Stimulated activated CD8-positive, alpha-beta memory T cell treated with anti-CD3 and anti-CD28 coated beads, Interleukin-4, amount 100 ng/mL, for 48 hours (primary cell): ENCODE results near the gene TPSG1.

Experiments
- DNase-seq: peaks from one replicate; pipeline ENCODE4 v3.0.0-alpha.2; 2020

The TPSG1 gene

DNA sequence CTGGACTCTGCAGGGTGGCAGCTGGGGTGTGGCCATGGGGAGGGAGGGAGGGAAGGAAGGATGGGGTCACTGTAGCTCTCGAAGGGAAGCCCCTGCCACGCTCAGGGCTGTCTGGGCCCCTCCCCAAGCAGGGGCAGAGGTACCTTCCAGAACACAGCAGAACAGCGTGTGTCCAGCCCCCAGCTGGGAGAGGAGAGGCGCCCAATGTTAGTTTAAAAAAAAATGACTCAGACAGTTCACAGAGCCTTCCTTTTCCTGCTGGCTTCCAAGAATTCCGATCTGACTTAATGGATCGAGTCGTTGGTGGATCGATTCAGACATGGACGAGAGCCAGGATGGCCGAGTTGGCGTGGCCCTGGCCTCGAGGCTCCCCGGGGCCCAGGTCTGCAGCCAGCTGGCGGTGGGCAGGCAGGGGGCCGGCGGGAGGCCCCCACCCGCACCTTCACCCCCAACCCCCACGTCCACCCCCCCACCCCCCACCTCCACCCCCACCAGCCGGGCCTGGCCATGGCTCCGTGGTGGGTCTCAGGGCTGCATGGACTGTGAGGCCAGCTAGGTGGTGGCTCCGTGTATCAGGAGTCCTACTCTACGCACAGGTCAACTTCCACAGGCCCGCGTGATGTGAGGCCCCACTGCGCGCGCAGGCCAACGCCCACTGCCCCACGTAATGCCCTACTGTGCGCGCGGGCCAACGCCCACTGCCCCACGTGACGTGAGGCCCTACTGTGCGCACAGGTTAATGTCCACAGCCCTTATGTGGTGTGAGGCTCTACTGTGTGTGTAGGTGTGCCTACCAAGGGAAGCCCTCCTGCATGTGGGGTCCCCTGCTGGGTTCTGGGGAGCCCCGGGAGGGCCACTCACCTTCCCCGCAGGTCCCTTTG is 50.4 kb downstream of the TPSG1 start:
- DNase-seq = no peak

- no peak for DNase-seq
These were observed 51.1 kb downstream of the TPSG1 start for GRCh38 chr16:1173788-1174451.

- DNase-seq = no peak
These were observed 52.4 kb downstream of the TPSG1 start for GRCh38 chr16:1172651-1173050.

DNA sequence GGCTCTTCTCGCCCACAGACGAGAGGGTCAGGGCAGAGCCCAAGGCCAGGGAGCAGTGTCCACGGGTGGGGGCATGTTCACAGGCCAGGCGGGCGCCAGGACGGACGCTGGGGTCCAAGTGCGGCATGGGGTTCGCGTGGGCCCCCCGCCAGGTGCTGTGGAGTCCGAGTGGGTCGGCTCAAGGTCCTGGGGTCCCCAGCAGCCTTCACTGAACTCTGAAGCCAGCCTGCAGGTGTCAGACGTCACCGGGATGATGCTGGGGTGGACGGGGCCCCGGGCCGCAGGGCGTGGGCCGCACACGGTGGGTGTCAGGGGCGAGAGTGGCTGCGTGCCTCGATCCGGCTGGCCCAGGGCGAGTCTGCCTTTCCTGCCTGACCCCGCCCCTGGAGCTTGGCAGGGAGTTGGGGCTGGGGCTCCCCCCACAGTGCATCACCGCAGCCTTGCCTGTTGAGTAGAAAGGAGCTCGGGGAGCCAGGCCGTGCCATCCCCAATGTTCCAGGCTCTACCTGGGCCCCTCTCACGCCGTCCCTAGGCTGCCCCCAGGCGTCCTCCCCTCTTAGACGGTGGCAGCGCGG is 53.1 kb downstream of the TPSG1 start:
- DNase-seq = no peak
